Activated CD4-positive, alpha-beta T cell treated with anti-CD3 and anti-CD28 coated beads for 4 hours (primary cell): ENCODE data around the gene ZCCHC4.

Source experiments
- DNase-seq, 2 donors: peaks; one replicate each; pipeline ENCODE4 v3.0.0-alpha.2; 2020

ZCCHC4 gene

DNA sequence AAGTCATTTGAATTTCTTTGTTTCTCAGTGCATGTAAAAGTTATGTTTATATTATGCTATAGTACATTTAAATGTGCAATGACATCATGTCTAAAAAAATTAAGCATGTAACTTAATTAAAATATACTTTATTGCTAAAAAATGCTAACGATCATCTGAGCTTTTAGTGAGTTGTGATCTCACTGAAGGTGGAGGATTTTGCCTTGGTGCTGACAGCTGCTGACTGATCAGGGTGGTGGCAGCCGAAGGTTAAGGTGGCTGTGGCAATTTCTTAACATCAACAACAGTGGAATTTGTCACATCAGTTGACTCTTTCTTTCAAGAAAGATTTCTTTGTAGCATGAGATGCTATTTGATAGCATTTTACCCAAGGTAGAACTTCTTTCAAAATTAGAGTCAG, 71.1 kb downstream of the ZCCHC4 start:
- no peak for DNase-seq

DNA sequence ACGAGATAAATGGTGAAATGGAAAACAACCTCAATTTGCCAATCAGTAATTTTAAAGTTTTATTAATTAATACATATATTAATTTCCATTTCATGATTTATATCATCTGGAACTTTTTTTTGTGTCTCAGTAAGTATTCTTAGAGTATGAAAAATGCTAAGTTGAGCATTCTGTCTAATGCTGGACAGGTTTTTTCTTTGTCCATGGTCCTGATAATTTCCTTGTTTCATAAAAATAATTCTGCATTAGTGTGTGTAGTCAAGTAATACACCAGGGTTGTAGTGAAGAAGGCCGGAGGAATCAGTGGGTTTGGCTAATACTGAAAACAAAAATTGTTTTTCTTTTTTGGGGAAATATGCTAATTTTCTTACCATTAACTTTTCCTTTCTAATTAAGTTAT, 74.4 kb downstream of the ZCCHC4 start:
- no peak for DNase-seq

DNA sequence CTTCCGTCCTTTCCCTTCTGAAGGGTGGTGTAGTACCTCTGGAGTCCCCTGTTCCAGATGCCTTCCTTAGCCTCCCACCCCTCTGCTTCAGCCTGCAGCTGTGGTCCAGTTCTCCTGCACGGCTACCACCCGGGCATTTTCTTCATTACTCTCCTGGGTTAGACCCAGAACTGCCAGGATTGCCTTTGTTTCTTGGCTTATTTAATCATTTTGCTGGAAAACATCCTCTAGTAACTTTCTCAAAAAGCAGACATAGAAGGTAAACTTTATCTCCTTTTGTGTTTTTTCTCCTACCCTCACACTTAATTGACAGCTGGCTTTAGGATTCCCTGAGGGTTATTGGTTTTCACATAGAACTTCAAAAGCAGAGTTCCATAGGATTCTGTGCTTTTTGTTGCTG, 84.7 kb downstream of the ZCCHC4 start:
- no peak for DNase-seq

DNA sequence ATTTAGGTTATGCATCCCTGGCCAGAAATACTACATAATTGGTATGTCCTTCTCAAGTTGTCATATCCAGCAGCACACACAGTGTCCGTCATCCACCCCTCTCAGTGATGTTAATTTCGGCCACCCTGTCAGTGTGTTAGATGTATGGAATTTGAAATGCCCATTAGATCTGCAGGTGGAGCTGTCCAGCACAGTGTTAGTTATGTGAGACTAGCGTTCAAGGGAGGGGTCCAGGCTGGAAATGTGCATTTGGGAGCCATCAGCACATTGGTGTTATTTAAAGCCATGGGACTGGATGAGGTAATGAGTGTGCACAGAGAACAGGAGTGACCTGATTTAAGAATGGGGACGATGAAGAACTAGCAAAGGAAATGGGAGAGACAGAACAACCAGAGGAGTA, 86.9 kb downstream of the ZCCHC4 start:
- DNase-seq, result no peak

DNA sequence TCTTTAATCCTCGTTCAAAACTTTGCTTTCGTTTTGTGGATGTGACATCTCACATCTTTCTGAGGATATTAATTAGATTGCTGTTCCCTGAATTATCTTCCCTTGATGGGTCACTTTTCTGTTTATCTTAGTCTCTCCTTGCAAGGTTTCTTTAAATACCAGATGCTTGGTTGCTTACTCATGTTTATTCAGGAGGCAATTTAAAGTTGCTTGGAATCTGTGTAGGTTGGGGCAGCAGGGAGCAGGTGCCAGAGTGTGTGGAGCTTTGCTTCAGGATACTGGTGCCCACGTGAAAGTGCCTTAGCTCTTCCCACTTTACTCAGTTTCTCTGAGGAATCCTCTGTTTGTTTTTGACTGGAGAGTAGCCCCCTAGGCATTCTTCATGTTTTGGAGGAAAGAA, 88.5 kb downstream of the ZCCHC4 start:
- DNase-seq, result no peak

DNA sequence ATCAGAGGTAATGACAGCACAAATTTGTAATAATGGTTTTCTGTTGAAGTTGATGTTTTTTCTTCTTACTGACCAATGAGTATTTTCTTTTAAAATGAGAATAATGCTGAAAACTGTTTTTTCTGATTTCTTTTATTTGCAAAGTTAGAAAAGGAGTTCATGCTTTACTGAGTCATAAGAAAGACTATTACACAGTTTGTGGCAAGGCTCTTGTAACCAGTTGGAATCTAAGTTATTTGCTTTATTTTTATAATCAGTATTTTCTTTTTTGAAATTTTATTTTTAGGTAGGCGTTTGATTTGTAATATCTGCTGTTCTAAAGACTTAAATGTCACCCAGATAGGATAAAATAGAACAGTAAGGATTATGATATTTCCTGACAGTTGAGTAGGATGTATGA, 89.9 kb downstream of the ZCCHC4 start:
- no peak for DNase-seq

DNA sequence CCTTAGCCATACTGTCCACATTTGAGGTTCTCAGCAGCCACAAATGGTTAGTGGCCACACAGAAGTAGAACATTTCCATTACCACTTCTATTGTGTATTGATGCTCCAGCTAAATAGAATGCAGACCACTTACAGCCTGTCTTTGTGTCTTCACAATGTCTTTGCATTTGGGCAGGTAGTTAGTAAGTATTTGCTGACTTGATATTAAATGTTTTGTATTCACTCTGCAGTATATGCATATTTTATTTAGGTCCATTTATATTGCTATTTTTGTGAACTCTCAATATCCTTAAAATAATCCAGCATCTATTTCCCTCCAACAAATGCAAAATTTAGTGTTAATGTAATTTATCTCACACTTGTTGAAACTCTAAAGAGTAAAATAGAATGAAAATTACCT, 91.1 kb downstream of the ZCCHC4 start:
- no peak for DNase-seq

DNA sequence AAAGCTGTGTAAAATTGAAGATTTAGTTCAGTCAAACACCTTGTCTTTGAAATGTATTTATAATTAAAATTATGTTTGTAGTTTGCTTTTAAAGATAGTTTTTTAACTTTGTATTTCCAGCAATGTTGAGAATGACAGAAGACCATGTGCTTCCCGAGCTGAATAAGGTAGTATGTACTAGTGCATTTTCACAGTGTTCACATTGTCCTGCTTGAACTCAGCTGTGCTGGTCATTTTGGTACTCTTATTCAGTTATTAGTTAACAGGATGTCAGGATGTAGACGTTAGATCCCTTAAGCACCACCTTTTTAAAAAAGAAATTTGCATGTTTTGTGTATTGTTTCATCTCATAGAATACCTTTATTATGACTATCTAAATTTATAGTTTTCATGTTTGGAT, 92.9 kb downstream of the ZCCHC4 start:
- no peak for DNase-seq

DNA sequence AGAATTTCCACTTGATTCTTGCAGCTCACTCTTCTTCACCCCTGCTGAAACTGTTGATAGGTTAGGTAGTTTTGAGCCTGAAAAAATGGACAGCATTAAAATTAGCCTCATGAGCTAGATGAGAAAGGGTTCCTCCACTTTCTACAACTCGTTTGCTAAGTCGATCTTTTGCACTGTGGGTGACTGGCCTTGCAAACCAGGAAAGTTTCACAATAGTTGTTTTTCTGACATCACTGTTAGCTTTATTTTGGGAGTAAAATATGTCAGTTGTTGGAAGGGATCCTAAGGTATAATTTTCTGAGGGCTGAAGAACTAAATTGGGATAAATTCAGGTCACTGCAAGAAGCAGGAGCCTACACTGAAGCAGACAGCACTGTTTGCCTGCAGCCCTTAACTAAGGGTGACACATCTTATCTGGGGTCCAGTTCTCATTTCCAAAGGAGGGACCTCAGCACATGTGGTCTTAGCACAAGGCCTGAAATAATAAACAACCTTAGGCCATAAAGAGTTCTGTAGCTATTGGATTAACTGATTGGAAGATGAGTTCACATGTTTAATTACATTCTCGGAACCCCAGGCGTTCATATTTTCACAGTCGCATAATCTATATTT, 93.6 kb downstream of the ZCCHC4 start:
- no peak for DNase-seq

DNA sequence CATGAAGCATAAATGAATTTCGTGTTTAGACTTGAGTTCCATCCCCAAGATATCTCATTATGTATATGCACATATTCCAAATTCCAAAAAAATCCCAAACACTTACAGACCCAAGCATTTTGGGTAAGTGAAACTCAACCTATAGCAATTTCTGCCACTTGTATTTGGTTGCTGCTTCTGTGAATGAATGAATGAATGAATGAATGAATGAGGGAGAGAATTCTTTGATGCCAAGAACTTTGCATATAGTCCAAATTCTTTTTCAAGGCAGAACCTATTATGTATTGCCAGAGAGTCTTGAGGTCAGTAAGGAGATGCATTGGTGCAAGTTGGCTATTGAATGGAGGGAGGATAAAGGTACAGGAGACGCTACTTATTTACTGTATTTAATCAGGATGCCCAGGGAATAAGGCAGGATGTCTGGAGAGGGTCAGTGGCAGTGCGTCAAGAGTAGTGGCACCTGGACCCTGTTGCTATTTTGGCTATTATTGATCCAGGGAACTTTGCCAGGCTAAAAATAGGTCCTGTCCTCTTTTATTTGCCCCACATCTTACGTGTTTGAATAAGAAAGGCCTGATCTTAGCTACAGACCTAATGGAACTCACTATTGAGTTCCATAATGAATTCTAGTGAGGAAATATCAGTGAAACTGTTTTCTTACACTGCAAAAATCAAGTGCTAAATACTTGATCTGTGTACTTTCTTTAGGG, 98.4 kb downstream of the ZCCHC4 start:
- DNase-seq, result no peak

DNA sequence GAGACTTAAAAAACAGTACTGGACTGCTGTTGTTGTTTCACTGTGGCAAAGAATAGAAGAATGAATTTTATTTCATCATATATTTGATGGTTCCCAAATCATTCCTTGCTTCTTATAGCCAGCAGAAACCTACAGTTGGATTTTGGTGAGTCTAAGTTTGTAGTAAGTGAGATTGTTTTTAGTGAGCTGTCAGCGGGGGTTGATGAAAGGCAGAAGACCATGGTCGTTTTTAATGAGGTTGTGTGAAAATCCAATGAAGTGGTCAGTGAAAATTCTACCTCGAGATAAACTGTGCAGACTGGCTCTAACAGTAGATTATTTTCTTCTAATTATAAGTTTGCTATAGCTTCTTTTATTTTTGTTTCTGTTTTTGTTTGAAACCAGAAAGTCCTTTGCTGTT, 100.7 kb downstream of the ZCCHC4 start:
- no peak for DNase-seq

DNA sequence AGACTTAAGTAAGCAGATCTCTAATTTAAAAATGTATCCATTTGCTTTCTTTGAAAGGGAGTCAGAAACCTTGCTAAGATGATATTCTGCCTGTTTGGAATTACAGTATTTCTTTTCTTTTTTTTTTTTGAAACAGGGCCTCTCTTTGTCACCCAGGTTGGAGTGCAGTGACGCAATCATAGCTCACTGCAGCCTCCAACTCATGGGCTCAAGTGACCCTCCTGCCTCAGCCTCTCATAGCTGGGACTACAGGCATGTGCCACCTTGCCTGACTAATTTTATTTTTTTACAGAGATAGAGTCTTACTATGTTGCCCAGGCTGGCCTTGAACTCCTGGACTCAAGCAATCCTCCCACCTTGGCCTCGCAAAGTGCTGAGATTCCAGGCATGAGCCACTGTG, 104.4 kb downstream of the ZCCHC4 start:
- no peak for DNase-seq
